D721Med (cell line): ENCODE results near the gene EIF1AX.
A peak's percentile ranks its signal among the peaks of the same experiment; 100 is the strongest.
"Not testable (repeated sequence)": the region's sequence is repeated elsewhere in the genome, so short reads cannot be mapped to it uniquely, and the experiment has no call there.

Source experiments
- DNase-seq: peaks from one replicate; pipeline ENCODE4 v3.0.0; 2011; ENCODE audit warnings: low spot score; ENCODE audit not compliant: insufficient read length
- FAIRE-seq: peaks from 2 replicates; lab custom pipeline; 2011; peaks lifted over from hg19 to GRCh38; lab: Jason Lieb, UNC
- CTCF ChIP-seq: IDR thresholded peaks from 2 replicates; pipeline ENCODE4 v1.5.1; 2012; ENCODE audit warnings: mild to moderate bottlenecking, control low read depth; ENCODE audit not compliant: insufficient read depth; ENCODE audit errors: missing control alignments

Gene EIF1AX

DNA sequence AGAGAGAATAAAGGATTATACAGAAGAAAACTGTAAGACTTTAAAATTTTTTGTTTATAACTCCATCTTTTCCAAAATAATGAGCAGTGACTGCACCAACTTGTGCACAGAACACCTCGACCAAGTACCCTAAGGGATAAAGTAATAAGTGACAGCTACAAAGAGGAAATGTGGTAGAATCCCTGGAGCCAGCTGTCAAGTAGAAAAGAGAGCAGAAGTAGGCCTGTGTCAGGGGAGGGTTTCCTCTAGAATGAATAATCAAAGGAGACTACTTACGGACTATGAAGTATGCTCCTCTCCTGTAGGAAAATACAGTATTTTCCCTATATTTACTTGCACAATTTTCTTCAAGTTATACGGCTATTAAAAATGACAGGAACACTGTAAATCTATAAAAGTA is 1.2 kb downstream of the EIF1AX start:
- DNase-seq (no peak), FAIRE-seq (no peak)
- no peak for TF ChIP-seq CTCF

DNA sequence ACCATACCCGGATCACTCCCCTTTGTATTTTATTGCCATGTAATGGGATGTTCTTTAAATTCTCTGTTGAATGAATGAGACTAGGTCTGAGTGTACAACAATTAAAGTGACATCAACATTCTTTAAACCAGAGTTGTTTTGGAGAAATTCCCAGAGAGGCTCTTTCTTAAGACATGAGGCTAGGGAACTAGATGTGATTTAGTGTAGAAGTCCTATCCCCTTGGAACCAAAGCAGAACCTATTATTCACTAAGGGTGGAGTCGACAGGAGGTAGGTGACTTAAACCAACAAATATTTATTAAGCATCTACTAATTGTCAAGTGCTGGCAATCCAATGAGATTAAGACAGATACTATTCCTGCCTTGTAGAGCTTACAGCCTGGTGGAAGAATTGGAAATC is 1.7 kb downstream of the EIF1AX start:
- DNase-seq (no peak), FAIRE-seq (no peak)
- no peak for TF ChIP-seq CTCF

DNA sequence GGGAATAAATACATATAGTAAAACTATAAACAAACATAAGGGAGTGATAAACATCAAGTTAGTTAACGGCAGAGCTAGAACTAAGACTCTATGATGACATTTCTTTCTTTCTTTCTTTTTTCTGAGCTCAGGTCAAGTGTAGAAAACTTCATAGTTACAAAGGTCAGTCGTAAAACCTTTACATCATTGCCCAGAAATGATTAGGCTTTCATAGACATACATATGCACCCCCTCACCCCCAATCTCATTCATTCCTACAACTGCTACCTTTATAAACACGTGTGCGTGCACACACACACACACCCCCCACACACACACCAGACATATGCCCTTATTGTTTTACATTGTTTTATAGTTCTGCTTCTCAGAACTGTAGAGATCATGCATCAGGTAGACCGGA is 5.7 kb downstream of the EIF1AX start:
- DNase-seq: no peak
- no peak for FAIRE-seq
- TF ChIP-seq CTCF: no peak

DNA sequence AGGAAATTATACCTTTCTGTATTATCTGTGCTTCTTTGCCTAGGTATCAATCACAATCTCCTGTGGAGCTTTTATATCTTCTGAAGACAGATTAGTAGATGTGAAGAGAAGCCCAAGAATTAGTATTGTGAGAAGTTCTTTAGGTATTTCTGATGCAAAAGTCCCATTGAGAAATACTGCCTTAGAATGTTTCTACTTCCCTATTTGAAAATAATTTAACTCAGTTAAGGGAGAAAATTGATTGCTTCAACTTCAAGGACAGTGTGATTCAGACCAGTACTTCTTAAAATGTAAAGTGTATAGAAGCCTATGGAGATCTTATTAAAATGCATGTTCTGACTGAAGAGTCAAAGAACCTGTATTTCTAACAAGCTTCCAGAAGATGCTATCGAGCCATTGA is 9.0 kb downstream of the EIF1AX start:
- DNase-seq (no peak), FAIRE-seq (no peak)
- no peak for TF ChIP-seq CTCF

DNA sequence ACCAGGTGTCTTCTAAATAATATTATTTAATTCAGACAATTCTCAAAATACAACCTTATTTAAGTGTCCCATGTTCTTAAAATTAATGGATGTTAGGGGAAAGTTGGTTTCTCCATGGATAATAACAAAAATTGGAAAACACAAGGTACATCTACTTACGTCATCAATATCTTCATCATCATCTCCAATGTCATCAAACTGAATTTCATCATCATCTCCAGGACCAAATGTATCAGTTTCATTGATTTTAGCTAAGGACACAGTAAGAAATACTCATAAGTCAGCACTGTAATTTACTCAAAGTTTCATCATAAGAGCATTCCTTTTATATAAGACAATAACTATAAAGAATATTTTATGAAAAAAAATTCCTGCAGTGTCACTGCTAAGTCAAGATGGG is 11.3 kb downstream of the EIF1AX start:
- DNase-seq (no peak), FAIRE-seq (no peak)
- TF ChIP-seq CTCF: no peak

DNA sequence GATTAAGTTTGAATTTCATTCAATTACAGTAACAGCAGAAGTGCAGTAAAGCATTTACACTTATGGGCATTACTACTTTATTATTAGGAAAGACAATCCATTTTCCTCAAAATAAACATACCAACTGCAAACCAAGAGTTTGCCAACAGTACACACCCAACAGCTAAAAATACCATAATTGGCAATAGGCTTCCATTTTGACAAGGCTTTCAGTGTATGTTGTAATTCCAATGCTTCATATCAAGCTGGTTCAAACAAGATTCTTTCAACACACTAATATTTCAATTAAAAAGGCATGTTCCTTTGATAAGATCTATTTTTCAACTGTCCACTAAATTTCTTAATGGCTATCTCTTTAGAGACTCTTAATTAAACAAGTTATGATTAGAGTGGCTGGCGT is 12.1 kb downstream of the EIF1AX start:
- FAIRE-seq (no peak), DNase-seq (no peak)
- TF ChIP-seq CTCF: no peak

GRCh38 chrX:20128670-20129069 is 13.0 kb downstream of the EIF1AX start:
- TF ChIP-seq CTCF: no peak
- DNase-seq (no peak), FAIRE-seq (no peak)

DNA sequence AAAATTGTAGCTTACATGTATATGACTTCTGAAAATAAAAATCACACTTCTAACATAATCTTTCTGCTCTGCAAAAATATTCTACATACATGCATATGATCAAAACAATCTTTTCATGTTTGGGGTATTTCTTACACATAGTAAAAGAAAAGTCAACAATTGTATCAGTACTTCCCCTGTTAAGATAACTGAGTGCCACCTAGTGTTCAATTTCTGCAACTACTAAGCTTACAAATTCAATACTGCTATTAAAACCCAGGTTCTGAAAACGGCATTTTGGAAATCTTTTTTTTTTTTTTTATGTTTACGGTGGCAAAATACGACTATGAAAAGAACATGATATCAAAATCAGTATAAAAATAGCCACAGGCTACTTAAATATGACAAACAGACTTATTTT is 14.2 kb downstream of the EIF1AX start:
- not testable (repeated sequence) for DNase-seq
- FAIRE-seq: peak; percentile 44

DNA sequence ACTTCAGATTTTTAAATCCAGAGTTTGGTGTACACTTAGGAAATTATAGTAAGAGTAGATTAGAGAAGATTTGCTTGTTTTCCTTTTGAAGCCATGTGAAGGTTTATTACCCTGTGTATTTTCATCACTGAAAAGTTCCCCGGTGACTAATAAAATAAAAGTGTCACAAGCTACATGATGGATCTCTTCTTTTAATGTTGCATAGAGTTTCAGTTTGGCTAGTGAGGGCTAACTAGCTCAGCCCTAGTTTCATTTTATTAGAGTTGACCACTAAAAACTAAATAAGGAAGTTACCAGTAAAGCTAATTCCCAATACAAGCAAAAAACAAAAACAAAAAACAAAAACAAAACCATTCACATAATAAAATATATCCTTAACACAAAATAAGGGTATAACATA is 14.8 kb downstream of the EIF1AX start:
- not testable (repeated sequence) for FAIRE-seq, DNase-seq
